Stimulated activated CD8-positive, alpha-beta memory T cell treated with anti-CD3 and anti-CD28 coated beads, Interleukin-15, amount 100 ng/mL, for 24 hours (primary cell): Measurements from ENCODE around the gene PDGFC.
"Not testable (repeated sequence)": the region's sequence is repeated elsewhere in the genome, so short reads cannot be mapped to it uniquely, and the experiment has no call there.

Experiments
- DNase-seq: peaks from one replicate; pipeline ENCODE4 v3.0.0-alpha.2; 2020; ENCODE audit warnings: low read depth

Gene PDGFC

DNA sequence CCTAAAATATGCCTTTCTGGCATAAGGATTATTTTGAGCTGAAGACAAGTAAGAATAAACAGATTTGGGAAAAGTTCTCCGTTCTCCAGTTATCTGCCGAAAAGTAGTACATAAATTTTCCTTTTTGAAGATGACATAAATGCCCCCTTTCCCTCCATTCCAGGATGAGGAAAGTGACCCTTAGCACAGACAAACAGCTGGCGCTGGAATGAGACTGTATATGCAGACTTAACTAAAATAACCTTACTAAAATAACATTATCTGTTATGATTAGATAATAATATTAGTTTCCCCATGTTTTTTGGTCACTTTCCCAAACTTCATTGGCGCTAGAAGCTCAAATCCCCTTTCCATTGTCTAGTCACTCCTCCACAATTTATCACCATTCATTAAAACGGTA, 21.5 kb downstream of the PDGFC start:
- no peak for DNase-seq

GRCh38 chr4:156949373-156949814, 22.2 kb downstream of the PDGFC start:
- DNase-seq: no peak

- DNase-seq: no peak
Measured at GRCh38 chr4:156948738-156949137, 22.9 kb downstream of the PDGFC start.

- DNase-seq: no peak
Measured at GRCh38 chr4:156948133-156948532, 23.5 kb downstream of the PDGFC start.

GRCh38 chr4:156946516-156947424, 24.8 kb downstream of the PDGFC start:
- DNase-seq: no peak

DNA sequence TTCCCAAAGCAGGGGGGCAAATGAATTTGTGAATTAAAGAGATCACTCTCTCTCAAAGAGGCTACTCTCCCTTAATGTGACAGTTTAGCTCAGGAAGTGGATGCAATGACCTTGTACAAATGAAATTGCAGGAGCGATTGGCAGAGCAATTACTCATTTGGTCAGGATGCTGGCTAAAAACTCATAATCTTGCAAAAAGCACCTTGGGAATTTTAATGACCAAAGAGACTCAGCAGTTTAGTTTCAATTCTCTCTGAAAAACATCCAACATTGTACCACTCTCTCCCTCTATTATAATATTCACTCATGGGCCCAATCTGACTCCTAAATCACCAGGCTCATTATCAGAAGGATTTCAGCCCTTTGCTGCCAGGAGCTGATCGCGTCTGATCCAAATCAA, 26.1 kb downstream of the PDGFC start:
- no peak for DNase-seq

DNA sequence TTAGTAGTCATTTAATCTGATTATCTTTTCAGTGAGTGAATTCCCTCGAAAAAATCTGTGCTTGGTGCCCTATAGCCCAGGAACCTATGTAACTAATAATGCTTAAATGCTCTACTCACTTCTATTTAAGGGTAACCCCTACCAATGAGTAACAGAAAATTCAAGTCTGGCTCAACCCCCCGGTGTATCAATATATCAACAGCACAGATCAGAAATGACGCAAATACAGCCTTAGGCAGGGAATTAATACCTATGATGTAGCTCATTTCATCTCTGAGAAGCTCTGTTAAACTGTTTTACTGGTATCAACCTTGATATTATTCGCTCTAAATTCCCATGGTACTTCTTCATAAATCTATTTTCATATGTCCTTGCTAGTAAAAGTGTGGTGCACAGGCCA, 28.6 kb downstream of the PDGFC start:
- DNase-seq: no peak

DNA sequence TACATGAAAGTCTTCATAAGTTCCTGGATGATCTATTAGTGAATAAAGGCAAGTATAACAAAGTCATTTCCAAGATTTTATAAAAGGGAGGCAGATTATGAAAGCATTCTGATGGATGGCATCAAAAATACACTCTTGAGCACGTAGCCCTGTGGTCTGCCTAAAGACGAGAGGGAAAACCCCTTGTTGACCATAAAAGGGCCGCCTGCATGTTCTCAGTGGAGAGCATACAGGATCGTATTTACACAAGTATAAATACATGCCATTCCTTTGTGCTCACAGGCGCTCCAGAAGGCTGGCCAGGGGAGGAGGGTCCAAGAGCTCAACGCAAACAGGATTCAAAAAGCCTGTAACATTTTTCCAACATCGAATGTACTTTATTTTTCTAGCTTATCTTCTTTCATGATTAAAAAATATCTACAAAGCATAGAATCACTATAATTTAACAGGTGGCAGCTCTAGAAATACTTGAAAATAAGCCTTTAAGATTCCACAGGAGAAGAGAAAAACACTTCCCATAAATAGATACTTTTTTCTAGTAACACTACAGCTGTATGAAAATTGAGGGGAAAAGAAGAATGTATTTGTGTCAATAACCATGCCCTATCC, 29.6 kb downstream of the PDGFC start:
- DNase-seq: no peak

DNA sequence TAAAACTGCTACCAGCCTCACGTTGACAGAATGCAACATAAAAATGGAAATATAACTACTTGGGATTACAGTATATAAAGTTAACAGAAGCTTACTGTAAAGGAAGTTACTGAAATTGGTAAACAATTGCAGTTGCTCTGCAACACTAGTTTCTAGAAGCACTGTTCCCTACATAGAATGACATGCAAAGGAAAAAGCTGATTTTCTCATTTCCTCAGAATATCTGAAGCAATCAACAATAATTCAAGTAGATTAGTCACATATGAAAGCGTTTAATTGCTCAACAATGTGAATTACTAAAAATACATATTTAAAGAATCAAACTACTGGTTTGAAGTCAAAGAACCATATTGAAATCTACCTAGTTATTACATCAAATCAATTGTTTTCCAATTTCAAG, 31.8 kb downstream of the PDGFC start:
- no peak for DNase-seq

DNA sequence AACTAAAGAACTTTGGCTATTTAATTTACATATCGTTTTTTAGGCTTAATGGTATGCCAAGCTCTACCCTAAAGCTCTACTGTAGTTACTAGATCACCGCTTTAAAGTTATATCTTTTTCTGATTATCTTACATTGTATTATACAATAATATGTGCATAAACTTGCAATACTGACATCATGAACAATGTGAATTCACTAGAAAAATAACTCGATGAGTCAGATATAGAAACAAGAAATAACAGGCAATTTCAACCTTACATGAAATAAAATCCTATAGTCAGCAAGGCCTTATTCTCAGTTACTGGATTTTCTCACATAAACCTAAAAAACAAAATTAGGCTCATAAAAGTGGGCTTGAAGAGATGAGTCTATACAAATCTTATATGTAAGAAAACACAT, 32.5 kb downstream of the PDGFC start:
- DNase-seq: no peak

DNA sequence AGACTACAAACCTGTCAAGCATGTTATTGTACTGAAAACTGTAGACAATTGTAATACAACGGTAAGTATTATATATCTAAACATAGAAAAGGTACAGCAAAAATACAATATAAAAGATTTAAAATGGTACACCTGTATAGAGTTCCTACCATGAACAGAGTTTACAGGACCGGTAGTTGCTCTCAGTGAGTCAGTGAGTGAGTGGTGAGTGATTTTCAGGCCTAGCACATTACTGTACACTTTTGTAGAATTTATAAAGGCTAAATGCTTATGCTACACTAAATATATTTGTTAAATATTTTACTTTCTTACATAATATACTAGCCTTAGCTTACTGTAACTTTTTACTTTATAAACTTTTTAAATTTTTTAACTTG, 37.4 kb downstream of the PDGFC start:
- no peak for DNase-seq

- no peak for DNase-seq
Measured at GRCh38 chr4:156933633-156934258, 37.9 kb downstream of the PDGFC start.

- not testable (repeated sequence) for DNase-seq
Measured at GRCh38 chr4:156932360-156932759, 39.2 kb downstream of the PDGFC start.

DNA sequence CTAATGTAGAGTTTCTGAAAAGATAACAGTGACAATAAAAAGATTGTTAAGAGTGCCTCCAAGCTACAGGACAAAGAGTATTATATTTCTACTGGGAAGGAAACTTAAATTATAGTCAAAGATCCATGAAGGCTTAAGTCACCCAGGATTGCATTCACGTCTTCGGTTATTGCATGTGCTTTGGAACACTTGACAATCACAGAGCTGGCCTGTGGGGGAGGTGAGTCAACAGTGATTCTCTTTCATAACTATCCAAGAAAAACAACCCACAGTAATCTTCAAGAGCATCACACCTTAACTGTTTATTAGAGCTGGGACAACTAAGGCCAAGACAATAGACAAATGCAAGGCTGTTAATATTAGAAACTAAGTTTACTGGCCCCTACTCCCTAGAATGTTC, 40.3 kb downstream of the PDGFC start:
- no peak for DNase-seq

DNA sequence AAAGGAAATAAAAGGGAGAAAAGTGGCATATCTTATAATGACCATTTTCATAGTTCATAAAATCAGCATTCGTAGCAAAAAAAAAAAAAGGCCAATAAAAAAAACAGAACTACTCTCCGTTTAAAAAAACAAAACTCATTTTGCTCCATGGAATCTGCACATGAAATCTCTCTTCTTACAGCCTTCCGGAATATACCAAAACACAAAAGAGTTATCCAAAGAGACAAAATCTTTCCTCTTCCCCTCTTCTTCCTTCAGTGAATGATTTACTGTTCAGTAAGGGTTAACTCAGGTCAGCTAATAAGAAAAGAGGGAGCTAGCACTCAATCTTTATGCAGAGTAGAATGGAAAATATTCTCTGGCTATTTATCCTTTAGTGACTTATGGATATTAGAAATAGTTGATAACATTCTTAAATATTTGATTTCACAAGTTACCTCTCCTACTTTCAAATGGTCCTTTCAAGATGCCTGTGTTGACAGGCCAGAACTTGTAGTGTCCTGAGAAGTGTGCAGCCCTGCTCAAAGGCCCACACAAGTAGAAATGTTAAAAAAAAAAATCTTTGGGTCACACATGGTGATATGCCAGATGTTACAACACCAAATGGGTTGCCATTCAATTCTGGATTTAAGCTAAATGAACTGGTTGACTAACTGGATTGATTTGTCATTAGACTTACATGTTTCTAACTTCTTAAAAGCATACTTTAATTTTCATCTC, 42.1 kb downstream of the PDGFC start:
- DNase-seq: no peak

DNA sequence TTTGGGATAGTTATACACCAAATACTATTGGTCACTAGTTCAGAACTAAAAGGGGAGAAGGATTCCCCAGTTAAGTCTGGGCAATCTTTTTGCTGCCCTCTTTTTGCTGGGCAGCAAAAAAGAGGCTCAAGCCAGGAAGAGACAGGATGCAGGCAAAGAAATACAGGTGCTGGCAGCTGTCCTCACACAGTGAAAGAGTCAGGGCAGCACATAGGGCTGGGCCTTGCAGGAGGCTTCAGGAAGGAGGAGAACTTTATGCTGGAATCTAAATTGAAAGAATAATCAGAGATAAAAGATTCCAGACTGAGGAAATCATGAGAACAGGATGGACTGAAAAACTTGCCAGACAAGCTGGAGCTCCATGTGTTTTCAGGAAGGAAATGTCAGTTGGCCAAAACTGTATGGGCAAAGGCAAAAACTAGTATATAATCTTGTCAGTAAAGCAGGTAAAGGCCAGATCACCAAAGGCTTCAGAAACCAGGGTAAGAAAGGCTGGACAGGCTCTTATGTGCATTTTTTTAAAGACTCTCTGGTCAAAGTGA, 46.8 kb downstream of the PDGFC start:
- no peak for DNase-seq

- DNase-seq: no peak
Measured at GRCh38 chr4:156923525-156923924, 48.1 kb downstream of the PDGFC start.

DNA sequence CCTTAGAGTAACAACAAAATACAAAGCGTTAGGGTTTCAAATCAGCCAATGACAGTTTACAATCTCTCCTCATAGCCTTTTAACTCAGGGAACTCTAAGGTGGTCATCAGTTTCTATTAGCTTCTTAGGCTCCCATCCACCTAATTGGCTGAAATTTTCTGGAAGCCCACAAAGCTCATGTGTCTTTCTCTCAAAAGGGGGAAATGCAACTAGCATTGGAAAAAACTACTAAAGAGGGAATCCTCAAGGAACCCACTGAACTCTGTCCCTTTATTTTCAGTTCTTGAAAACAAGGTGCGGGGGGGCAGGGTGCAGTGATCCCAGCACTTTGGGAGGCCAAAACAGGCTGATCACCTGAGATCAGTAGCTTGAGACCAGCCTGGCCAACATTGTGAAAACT, 56.4 kb downstream of the PDGFC start:
- no peak for DNase-seq

DNA sequence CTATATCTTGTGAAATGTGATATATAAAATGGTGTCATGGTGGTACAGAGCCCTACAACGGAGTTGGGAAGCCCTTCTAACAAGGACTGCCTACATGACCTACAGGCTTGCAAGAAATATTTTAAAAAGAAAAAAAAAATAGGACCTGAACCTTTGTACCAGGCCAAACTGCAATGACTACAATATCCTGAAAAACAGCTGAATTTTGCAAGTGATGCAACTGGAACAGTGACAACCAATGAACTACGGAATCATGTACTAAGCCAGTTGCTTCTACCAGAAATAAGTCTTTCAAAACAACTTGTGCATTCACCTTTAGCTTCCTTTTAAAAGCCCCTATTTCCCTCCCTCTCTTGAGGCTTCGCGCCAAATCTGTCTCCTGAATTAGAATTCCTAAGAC, 58.4 kb downstream of the PDGFC start:
- no peak for DNase-seq

DNA sequence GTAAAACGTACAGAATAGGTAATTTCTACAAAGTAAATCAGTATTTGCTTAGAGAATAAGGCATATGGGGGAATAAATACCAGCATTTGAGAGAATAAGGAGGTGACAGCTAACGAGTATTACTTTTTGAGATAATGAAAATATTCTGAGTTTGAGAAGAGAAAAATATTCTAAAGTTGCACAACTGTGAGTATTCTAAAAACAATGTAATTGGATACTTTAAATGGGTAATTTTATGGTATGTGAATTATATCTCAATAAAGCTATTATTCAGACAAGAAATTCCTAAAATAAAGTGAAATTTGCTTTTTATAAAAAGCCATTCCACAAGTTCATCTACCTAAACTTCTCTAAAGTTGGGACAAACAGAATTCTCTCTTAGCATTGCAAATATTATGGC, 62.6 kb downstream of the PDGFC start:
- DNase-seq: no peak

DNA sequence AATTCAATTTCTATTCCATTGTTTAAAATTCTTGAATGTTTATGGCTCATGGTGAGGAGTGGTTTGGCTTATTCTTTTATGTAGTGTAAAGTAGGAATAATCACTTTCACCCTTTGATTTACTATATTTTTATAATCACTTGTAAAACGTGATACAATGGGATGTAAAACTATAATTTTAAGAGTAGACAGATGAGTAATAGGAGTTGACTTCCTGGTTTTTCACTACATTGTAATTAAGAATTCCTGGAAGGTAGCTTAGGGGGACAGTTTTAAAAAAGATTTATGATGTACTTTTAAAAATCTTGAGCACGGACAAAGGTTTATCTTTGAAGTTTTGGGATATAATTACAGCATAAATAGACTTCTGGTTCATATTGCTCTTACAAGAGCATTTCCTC, 65.3 kb downstream of the PDGFC start:
- DNase-seq: no peak

DNA sequence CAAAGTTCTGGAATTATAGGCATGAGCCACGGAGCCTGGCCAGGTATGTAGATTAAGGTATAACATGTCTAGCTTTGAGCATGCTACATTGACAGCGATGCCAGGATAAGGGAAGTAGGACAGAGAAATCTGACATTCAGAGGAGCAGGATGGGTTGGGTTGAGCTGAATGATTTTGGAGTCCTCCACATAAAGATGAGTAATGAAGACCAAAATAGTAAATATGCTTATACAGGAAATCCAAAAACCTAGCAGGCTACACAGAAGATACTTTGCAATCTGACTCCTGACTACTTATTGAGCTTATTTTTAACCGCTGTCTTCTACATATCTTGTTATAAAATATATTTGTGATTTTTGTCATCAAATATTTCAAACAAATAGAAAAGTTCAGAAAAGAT, 69.7 kb downstream of the PDGFC start:
- DNase-seq: no peak
